Natural killer cell (primary cell): ENCODE results near the gene IRF2BP2. TPM values are rescaled to one million over a fixed set of nuclear protein-coding genes. Genes with fewer than 3 reads are reported as not detected.

Source experiments
- ATAC-seq, 3 donors: fragments of 150-1000 bp in 2 of 3; fragments of 200-7000 bp in 1 of 3; cut with Tn5 transposase; 1 replicate in 1 of 3; 2 replicates in 2 of 3; pipeline ENCODE4 v1.10.0; 2021; ENCODE audit warnings: mild to moderate bottlenecking in 2 of 3, moderate library complexity in 2 of 3
- DNase-seq, 2 donors: peaks; one replicate each; pipeline versions ENCODE4 v3.0.0 to v3.0.0-alpha.2; 2013 to 2021; ENCODE audit warnings: mixed read lengths in 1 of 2
- H3K27ac ChIP-seq: one replicate; pipeline ENCODE4 v1.5.1; 2013; ENCODE audit warnings: mild to moderate bottlenecking, low read length
- H3K27me3 ChIP-seq: one replicate; pipeline ENCODE4 v1.6.1; 2013; ENCODE audit warnings: low read length; ENCODE audit not compliant: control insufficient read depth, insufficient read depth
- H3K36me3 ChIP-seq: one replicate; pipeline ENCODE4 v1.6.1; 2013; ENCODE audit warnings: low read length; ENCODE audit not compliant: control insufficient read depth, insufficient read depth
- H3K4me1 ChIP-seq: one replicate; pipeline ENCODE4 v1.6.1; 2013; ENCODE audit warnings: low read length; ENCODE audit not compliant: control insufficient read depth, insufficient read depth
- H3K4me3 ChIP-seq: one replicate; pipeline ENCODE4 v1.5.1; 2013; ENCODE audit warnings: low read length
- H3K9me3 ChIP-seq: one replicate; pipeline ENCODE4 v1.6.1; 2013; ENCODE audit warnings: low read length; ENCODE audit not compliant: control insufficient read depth, insufficient read depth
- H3K27ac Mint-ChIP-seq, 2 donors: one replicate each; pipeline ENCODE4 v1.8.0; 2022; ENCODE audit warnings: mild to moderate bottlenecking in 2 of 2, mixed read lengths in 2 of 2, moderate library complexity in 1 of 2
- H3K27me3 Mint-ChIP-seq, 2 donors: one replicate each; pipeline ENCODE4 v1.8.0; 2022; ENCODE audit warnings: low read depth in 2 of 2, mixed read lengths in 2 of 2
- H3K36me3 Mint-ChIP-seq: one replicate; pipeline ENCODE4 v1.8.0; 2022; ENCODE audit warnings: mixed read lengths
- H3K4me1 Mint-ChIP-seq, 2 donors: one replicate each; pipeline ENCODE4 v1.8.0; 2022; ENCODE audit warnings: mixed read lengths in 2 of 2
- H3K4me3 Mint-ChIP-seq: one replicate; pipeline ENCODE4 v1.8.0; 2022; ENCODE audit warnings: mild to moderate bottlenecking, moderate library complexity, mixed read lengths
- H3K9me3 Mint-ChIP-seq, 2 donors: one replicate each; pipeline ENCODE4 v1.8.0; 2022; ENCODE audit warnings: mixed read lengths in 2 of 2
- CTCF ChIP-seq: fragments of 200-600 bp; IDR thresholded peaks from one replicate; pipeline ENCODE4 v1.8.0; 2022; ENCODE audit warnings: antibody characterized with exemption
- WGBS: methylation state at CpG from one replicate; pipeline ENCODE4 v1.1.7; 2013; ENCODE audit warnings: missing lambda C conversion rate; ENCODE audit not compliant: insufficient coverage; 5-methylcytosine and 5-hydroxymethylcytosine counted together
- intact Hi-C: fragments of 100-400 bp; cut with micrococcal nuclease; formaldehyde crosslinking; loops from one replicate; pipeline ENCODE4 v1.14.2; 2022
- total RNA-seq, 4 donors: library from RNA; stranded (reverse); fragments of 120-200 nt in 1 of 4; gene quantifications; one replicate each; pipeline versions ENCODE4 v1.2.3 to v1.2.4, GENCODE V29; 2013 to 2022

The IRF2BP2 gene
- total RNA-seq, 3 donors from 2014 or later (not counting 1 experiment from before 2014, with no cell fraction given), result 186 to 315 (median 266) TPM

GRCh38 chr1:234573711-234574299, 36.2 kb downstream of the IRF2BP2 start:
- Histone ChIP-seq H3K36me3 (no peaks in the 10 kb centered on the region), H3K4me3 (no peak overlapping the region), H3K27me3 (no peaks in the 10 kb centered on the region), H3K4me1 (no peaks in the 10 kb centered on the region), H3K27ac (no peak overlapping the region), H3K9me3 (no peaks in the 10 kb centered on the region)
- H3K9me3 Mint-ChIP-seq, result no peaks in the 10 kb centered on the region
- DNase-seq (no peak), ATAC-seq (no peak)
- H3K4me3 Mint-ChIP-seq, result no peak overlapping the region
- WGBS, result 76% methylated on average over 2 of the region's 2 CpGs
- no peak for TF ChIP-seq CTCF
- H3K36me3 Mint-ChIP-seq, result no peaks in the 10 kb centered on the region
- H3K27ac Mint-ChIP-seq, result no peak overlapping the region
- no peaks in the 10 kb centered on the region for H3K4me1 Mint-ChIP-seq
- H3K27me3 Mint-ChIP-seq, result peaks cover 0 to 2% of the 10 kb centered on the region in 2 donors
- intact Hi-C loops, result no loop called here

- H3K36me3 Mint-ChIP-seq, result no peaks in the 10 kb centered on the region
Observed at GRCh38 chr1:234572966-234573365, 37.0 kb downstream of the IRF2BP2 start.

GRCh38 chr1:234571702-234572101, 38.3 kb downstream of the IRF2BP2 start:
- no peak overlapping the region for H3K27ac Mint-ChIP-seq
- no peaks in the 10 kb centered on the region for H3K27me3 ChIP-seq
- no peaks in the 10 kb centered on the region for H3K9me3 Mint-ChIP-seq
- no peaks in the 10 kb centered on the region for H3K36me3 Mint-ChIP-seq
- no peaks in the 10 kb centered on the region for H3K4me1 ChIP-seq
- H3K4me3 Mint-ChIP-seq, result no peak overlapping the region
- DNase-seq, result no peak
- no peak for ATAC-seq
- WGBS, result 74% methylated on average over 2 of the region's 2 CpGs
- no peaks in the 10 kb centered on the region for H3K4me1 Mint-ChIP-seq
- intact Hi-C loops, result no loop called here
- H3K27me3 Mint-ChIP-seq, result peaks cover 3 to 12% of the 10 kb centered on the region in 2 donors
- TF ChIP-seq CTCF, result no peak
- no peaks in the 10 kb centered on the region for H3K9me3 ChIP-seq
- H3K4me3 ChIP-seq, result no peak overlapping the region
- no peaks in the 10 kb centered on the region for H3K36me3 ChIP-seq
- no peak overlapping the region for H3K27ac ChIP-seq

More at GRCh38 chr1:234572966-234573365, 37.0 kb downstream of the IRF2BP2 start:
- TF ChIP-seq CTCF, result no peak
- H3K9me3 Mint-ChIP-seq, result no peaks in the 10 kb centered on the region
- H3K27me3 Mint-ChIP-seq, result peaks cover 3 to 7% of the 10 kb centered on the region in 2 donors
- no peak overlapping the region for H3K27ac ChIP-seq
- no peak overlapping the region for H3K27ac Mint-ChIP-seq
- no peaks in the 10 kb centered on the region for H3K4me1 Mint-ChIP-seq
- no peaks in the 10 kb centered on the region for H3K27me3 ChIP-seq
- intact Hi-C loops, result no loop called here
- H3K4me1 ChIP-seq, result no peaks in the 10 kb centered on the region
- no peak overlapping the region for H3K4me3 Mint-ChIP-seq
- 93% methylated on average over 7 of the region's 7 CpGs for WGBS
- H3K4me3 ChIP-seq, result no peak overlapping the region
- DNase-seq (no peak), ATAC-seq (no peak)
- H3K9me3 ChIP-seq, result no peaks in the 10 kb centered on the region
- no peaks in the 10 kb centered on the region for H3K36me3 ChIP-seq
